Amygdala (tissue), 56 donors: ENCODE measurements around the gene LRRC8C.
"Not testable (repeated sequence)": the region's sequence is repeated elsewhere in the genome, so short reads cannot be mapped to it uniquely, and the experiment has no call there.

Experiments used
- DNase-seq, 56 donors: peaks; one replicate each; lab custom pipeline; 2025; lab: John Stamatoyannopoulos, UW

The LRRC8C gene

DNA sequence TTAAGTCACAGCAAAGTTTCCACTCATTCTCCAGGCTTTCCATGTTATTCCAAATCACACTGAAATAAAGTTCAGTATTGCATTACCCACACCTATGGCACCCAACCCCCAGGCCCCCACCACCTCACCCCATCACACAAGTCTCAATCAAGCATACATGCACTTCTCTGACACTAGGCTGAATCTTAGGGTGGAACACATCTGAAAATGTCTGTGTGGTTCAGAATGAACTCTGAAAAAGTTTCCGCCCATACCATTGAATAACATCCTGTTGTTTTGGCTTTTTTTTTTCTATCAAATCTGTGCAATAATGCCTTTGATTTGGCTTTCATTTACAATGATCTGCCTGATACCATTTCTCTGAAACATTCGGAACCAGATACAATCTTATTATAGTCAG, 25.8 kb upstream of the LRRC8C start:
- DNase-seq: no peak

DNA sequence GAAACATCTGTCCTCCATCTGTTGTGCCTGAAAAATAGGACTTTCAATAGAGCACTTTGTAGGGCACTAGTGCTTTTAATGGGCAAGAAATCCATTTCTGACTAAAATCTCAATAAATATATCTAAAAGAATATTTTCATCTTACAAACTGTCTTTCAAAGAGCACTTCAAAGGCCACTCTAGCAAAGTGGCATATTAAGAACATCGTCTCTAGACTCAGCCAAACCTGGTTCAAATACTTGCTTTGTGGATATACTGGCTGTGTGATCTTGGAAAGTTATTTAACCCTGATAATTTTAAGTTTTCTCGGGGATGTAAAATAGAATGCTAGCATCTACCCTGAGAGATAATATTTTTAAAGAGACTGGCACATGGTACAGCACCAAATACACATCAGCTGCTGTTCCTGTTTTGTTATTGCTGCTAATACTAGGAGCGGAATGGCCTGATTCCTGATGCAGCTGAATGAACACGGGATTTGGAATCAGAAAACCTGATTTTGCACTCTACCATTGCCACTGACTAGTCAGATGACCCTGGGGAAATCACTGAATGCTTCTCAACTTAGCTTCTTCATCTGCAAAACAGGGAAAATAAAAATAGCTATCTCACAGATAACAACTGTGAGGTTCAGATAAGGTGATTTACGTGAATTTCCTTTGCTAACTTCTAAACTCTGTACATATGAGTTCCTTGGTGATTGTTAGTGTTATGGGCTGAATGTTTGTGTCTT, 25.2 kb upstream of the LRRC8C start:
- no peak for DNase-seq

DNA sequence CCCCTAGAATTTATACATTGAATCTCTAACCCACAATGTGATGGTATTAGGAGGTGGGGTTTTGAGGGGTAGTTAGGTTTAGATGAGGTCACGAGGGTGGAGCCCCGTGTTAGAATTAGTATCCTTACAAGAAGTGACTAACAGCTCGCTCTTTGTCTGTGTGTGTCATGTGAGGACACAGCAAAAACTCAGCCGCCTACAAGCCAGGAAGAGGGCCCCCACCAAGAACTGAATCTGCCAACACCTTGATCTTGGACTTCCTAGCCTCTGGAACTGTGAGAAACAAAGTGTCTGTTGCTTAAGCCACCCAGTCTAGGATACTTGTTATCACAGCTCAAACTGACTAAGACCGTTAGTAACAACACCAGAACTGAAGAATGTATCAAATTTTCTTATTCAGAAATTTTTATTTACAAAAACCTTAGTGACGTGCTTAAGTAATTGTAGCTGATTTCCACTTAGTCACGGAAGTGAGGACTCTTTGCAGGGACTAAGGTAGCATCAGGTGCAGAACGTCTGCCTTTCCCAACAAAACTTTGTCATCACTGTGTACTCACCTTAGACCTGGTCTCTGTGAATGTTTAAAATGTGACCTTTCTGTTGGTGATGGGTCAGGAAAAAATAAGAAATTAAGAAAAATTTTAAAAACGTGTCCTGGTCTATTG, 24.5 kb upstream of the LRRC8C start:
- DNase-seq: no peak

DNA sequence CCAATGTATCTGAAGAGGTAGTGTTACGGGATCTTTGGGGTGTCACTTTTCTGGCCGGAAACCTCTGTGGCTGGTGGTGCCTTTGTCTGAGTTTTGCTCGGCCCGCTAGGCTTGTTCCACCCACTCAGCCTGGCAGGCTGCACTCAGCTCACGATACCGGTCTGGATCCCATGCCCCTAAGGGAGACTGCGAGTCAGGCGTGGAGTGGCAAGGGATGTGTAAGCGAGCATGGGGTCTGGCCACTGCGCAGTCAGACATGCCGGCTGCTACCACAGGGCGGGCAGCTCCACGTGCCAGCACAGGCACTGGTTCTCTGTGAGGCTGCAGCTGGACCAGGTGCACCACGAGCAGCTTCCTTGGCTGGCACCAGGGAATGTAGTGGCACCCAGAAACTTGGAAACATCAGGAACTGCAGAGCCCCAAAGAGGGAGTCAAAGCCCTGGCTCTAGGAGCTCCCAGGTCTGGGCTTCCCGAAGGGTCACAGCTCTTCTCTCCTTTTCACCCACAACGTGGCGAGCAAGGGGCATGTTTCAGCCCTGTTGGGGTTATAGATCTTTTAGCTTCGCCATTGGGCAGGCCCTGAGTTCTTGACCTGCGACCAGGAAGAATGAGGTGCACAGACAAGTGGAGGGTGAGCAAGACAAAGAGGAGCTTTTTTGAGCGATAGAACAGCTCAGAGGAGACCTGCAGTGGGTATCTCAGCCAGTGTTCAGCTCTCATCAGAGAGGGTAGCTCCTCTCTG, 23.8 kb upstream of the LRRC8C start:
- DNase-seq: no peak

DNA sequence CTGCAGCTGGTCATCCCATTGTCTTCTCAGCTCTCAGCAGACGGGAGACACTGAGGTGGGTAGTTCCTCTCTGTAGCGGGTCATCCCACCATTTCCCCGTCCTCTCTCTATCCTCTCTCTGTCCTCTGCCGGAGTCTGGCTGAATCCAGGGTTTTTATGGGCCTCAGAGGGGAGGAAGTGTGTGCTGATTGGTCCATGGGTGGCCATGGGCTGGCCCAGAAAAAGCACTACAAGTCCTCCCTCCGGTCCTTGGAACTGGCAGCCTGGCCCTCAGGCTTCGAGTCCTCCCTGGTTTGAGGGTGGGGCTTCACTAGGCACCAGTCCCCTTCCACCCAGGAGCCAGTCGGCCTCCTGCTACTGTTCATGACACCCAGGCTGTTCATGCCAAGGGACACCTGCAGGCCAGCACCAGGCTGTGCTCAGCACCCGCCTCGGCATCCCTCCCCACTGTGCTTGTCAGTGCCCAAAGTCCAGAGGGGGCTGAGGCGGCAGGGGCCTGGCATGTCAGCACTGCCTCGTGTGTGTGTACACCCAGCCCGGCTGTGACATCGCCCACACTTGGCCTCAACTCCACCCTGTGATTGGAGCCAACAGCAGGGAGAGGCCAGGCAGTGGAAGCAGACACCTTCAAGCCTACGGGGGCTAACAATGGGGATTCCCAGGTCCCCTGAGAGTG, 23.0 kb upstream of the LRRC8C start:
- DNase-seq: peak in 9 of 56 donors; percentile 7 to 64 (median 31)

DNA sequence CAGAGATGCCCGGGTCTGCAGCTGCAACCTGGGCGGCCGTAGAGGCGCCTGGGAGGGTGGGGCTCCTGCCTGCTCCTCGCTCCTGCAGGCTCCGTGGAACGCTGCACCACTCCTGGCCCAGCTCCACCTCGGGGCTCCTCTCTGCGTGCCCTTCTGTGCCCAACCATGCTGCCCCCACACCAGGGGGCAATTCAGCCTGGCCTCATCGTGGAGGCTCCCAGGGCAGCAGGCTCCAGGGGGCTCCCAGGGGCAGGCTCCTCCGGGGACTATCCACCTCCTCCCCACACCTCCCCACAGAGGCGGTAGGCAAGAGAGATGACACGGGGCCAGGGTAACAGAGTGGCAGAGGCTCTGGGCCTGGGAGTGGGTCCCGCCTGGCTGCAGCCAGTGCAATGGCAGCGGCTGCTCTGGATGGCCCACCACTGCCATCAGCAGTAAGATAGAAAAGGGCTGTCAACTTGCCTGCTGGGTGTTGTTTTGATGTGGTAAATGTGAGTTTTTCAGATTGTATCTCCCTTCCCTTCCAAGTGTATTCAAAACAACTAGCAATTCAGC, 22.4 kb upstream of the LRRC8C start:
- DNase-seq: no peak

DNA sequence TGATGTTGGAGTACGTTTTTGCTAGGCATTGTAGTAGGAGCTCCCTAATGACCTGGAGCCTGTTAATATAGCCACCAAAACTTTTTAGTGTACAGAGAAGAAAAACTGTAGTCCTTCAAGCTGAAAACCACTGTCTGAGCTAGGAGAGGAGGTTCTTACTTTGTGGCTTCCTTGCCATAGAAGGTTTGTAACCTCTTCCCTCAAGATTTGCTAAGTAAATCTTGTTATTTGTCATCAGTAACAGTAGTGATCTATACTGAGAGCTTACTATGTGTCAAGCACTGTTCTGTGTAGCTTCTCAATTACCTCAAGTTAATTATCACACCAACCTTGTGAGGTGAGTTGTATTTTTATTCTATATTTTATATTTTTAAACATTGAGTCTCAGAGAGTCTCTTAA, 21.2 kb upstream of the LRRC8C start:
- no peak for DNase-seq

DNA sequence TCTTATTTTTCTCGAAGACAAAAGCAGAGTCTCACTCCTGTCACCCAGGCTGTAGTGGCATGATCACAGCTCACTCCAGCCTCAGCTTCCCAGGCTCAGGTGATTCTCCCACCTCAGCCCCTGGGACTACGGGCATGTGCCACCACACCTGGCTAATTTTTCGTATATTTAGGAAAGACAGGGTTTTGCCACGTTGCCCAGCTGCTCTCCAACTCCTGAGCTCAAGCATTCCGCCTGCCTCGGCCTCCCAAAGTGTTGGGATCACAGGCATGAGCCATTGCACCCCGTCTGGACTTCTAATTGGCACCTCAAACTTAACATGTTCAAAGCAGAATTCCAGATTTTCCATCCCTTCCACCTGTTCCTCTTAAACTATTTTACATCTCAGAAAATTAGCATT, 19.0 kb upstream of the LRRC8C start:
- DNase-seq: no peak

DNA sequence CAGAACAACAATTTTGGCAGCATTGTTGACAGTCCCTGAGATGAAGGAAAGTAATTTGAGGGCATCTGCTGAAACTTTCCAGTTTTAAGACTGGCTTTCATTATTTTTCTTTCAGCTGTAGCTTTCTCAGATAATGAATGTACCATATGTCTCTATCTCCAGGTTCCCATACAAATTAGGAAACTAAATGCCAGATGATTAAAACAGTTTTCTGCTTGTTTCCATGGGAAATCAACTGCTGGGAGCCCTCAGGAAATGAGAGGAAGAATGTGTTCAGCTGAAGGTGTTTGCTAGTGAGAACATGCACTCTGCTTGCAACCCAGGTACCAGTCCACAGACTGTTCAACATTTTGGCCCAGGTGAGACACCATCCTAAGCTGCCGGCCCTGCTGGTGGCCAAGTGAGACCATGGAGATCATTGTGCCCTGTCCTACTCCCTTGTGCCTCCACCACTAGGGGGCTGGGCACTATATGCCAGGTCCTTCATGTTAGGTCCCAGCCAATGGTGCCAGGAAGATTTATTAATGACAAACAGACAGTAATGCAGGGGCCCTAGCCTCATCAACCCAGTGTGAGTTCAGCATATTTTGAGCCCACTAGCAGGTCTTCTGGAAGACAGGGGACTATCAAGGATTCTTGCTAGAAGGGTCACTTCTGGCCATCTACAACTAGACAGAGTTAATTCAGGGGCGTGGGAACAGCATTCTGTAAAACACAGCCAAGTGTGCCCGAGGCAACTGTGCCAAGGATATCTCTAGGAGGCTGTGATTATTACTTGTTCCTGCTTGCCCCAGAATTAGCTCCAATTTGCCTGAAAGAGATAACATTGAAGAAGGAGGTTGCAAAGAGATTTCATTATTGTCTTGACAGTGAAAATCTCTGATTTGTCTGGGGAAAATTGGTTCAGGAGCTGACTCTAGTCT, 17.0 kb upstream of the LRRC8C start:
- peak in 4 of 56 donors; percentile 13 to 21 (median 18) for DNase-seq

DNA sequence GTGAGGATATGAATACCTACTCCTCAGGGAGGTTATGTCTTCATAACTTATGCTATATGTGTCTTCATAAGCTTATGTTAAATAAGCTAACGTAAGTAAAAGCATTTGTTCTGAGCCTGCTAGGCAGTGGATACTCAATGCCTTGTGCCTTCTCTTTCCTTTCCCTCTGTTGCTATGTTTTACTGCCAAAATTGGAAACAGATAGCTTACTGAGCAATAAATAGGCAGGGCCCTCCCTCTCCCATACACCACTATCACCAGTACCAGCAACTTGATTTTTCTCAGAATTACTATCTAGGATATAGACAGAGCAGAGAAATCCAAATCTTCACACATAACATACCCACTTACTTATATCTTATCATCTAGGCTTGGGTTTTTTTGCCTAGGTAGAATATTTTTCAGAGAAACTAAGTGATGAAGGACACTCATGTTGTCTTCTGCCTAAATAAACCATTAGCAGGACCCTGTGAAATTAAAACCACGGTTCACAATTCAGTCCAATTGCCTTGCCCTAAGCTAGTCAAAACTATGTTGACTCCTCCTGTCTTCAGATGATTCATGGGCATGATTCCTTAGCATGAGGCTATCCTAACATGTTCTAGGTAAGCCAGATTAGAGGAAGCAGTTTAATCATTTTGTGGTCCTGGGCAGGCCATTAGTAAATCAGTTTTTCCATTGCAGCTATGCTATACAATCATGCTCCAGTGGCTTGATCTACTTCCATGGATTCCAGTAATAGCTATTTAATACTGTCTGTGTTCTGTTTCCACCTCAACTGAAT, 15.9 kb upstream of the LRRC8C start:
- no peak for DNase-seq

DNA sequence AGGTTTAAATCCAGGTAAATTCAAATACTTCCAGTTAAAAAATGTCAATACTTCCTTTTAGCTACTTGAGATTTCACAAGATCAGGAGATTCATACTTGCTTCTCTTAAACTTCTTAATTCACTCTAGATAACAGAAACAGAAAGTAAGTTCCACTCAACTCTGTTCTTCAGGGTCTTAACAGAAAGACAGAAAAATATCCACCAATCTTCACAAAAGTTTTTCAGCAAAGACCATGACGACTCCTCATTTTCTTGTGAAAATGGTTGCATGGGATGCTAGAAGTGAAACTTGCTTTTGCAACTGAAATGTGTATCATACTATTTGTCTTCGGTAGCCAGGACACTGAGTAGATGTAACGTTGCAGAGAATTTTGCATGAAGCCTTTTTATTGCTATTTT, 12.3 kb upstream of the LRRC8C start:
- DNase-seq: no peak

DNA sequence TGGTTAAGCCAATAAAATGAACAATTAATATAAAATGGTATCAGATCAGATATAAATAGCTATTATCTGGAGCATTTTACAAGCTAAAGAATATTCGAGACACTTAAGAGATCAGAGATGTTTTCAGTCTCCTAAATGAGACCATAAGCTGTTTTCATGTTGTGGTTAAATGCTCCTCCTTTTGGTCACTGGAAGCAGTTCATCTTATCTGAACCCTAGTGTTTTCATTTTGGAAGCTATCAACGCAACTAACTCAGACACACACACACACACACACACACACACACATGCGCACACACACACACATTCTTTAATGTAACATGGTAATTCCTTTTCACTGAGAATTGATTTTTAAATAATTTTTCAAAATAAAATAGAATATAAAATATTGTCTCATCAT, 10.0 kb upstream of the LRRC8C start:
- no peak for DNase-seq

DNA sequence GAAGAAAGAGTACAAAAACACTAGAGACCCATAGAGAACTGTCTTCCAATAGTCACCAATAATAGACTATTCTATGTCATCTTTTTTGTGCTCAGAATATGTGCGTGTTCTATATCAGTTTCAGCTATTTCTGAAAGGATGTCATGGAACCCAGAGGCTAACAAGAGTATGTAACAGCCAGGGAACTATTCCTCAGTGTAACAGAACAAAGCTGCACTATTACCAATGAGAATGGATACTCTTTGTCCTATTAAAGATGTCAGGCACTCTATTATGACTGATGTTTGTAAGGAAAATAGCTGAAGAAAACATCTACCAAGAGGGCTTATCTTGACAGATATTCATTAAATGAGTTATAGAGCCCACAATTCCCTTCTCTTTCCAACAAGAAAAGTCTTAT, 8.6 kb upstream of the LRRC8C start:
- peak in 1 of 56 donors; percentile 39 for DNase-seq

DNA sequence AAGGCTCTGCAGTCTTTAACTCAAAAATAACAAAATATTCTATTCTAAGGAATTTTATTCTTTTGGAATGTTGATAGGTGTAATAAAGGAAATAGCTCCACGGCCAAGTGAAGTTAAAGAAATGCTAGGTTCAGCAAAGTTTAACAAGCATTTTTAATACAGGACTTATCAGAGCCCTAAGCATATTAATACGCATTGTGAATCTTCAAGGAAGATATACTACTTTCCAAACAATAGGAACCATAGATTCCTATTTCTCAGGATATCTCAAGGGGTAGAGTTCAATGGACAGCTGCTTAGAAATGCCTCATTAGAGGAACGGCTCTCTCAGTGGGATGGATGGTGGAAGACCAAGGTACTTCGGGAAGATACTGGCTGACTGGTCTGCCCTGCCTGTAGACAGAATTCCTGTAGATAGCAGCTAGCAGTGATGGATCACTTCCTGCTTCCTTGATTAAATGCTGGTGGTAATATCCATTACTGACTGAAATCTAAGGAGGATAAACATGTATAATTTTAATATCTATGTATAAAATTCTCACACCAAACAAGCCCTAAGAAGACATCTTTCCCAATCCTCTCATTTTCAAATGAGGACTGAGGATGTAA, 8.1 kb upstream of the LRRC8C start:
- no peak for DNase-seq

DNA sequence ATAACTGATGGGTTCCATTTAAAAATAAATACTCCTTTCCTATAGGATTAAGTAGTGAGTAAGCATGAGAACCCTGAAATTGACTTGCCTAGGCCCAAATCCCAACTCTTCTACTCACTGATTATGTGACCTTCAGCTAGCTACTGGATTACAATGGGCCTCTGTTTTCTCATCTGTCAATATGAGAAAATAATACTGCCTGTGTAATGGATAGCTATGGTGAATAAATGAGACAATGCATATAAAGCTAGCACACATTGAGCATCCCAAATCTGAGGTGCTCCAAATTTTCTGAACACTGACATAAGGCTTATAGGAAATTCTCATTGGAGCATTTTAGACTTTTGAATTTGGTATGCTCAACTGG, 5.3 kb upstream of the LRRC8C start:
- DNase-seq: peak in 1 of 56 donors; percentile 60

DNA sequence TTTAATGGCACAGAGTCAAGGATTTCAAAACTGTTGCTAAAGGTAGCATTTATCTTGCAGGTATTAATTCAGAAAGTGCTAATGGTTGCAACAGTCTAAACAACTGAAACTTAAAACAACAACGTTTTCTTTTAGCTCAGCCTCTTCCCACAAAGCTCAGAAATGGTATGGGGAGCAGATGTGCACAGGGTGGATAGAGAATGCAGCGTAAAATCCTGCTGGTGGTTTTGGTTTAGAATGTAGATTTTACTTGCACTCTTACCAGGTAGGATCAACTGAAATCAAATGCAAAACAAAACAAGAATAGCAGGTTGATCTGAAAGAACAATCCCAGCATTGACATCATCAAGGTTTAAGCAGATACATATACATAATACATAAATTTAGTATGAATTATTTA, 3.8 kb upstream of the LRRC8C start:
- no peak for DNase-seq

DNA sequence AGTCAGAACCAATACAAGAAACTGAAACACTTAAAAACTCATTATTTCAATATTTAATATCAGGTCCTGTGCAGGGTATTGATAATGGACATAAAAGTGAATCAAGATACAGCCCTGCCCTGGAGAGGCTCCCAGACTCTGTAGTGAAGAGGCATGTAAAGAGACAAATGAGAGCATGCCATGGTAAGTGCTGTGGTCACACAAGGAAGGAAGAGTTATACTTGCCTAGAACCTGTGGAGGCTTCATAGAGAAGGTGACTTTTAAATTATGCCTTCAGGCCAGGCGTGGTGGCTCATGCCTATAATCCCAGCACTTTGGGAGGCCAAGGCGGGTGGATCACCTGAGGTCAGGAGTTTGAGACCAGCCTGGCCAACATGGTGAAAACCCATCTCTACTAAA, 3.3 kb upstream of the LRRC8C start:
- not testable (repeated sequence) for DNase-seq

DNA sequence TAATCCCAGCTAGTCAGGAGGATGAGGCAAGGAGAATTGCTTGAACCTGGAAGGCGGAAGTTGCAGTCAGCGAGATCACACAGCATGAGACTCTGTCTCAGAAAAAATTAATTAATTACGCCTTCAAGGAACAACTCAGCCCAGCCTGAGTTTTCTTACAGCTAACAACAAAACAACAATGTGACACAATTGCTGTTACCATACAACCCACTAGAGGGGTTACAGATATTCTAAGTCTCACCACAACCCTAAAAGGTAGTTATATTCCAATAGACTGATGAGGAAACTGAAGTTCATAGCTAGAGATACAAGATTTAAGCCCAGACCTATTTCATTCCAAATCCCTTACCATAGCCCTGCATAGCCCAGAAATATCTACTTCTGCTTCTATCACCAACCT, 2.9 kb upstream of the LRRC8C start:
- no peak for DNase-seq
